Activated B cell treated with CpG ODN at 0.5 μM for 24 hours (primary cell): ENCODE data around the gene EREG. TPM values are rescaled to one million over a fixed set of nuclear protein-coding genes. Genes with fewer than 3 reads are reported as not detected.
A peak's percentile ranks its signal among the peaks of the same experiment; 100 is the strongest.

Experiments used
- ATAC-seq: fragments of 200-7000 bp; cut with Tn5 transposase; one replicate; pipeline ENCODE4 v1.10.0; 2021; ENCODE audit warnings: low read depth, mild to moderate bottlenecking, moderate library complexity
- CTCF ChIA-PET: fragments of 350-600 bp; sonication (Branson Sonifier 250); formaldehyde crosslinking; loops from one replicate; lab custom pipeline; 2021; ENCODE audit warnings: antibody characterized with exemption; lab: Charles Lee
- POLR2A ChIA-PET: fragments of 350-600 bp; sonication (Branson Sonifier 250); formaldehyde crosslinking; loops from one replicate; lab custom pipeline; 2021; ENCODE audit warnings: antibody characterized with exemption; lab: Charles Lee
- DNase-seq: peaks from one replicate; pipeline ENCODE4 v3.0.0; 2022
- H3K27ac Mint-ChIP-seq: one replicate; pipeline ENCODE4 v1.8.0; 2020; ENCODE audit warnings: mixed read lengths
- H3K27me3 Mint-ChIP-seq: one replicate; pipeline ENCODE4 v1.8.0; 2021; ENCODE audit warnings: mixed read lengths
- H3K36me3 Mint-ChIP-seq: one replicate; pipeline ENCODE4 v1.8.0; 2021; ENCODE audit warnings: low read depth, mixed read lengths
- H3K4me1 Mint-ChIP-seq: one replicate; pipeline ENCODE4 v1.8.0; 2021; ENCODE audit warnings: mixed read lengths
- H3K4me3 Mint-ChIP-seq: one replicate; pipeline ENCODE4 v1.8.0; 2020; ENCODE audit warnings: mild to moderate bottlenecking, mixed read lengths
- H3K9me3 Mint-ChIP-seq: one replicate; pipeline ENCODE4 v1.8.0; 2020; ENCODE audit warnings: mixed read lengths
- intact Hi-C: fragments of 100-400 bp; cut with micrococcal nuclease; formaldehyde crosslinking; loops from one replicate; pipeline ENCODE4 v1.15.1; 2024
- total RNA-seq: library from RNA; stranded (reverse); gene quantifications from 2 replicates; pipeline ENCODE4 v1.2.3, GENCODE V29; 2022
- TF ChIP-seq, protein P1 (sequence below): fragments of 200-600 bp; IDR thresholded peaks from one replicate; pipeline ENCODE4 v1.8.0; 2022; ENCODE audit warnings: antibody characterized with exemption, mild to moderate bottlenecking

EREG gene
- total RNA-seq, 1 donor from 2014 or later, result not detected

DNA sequence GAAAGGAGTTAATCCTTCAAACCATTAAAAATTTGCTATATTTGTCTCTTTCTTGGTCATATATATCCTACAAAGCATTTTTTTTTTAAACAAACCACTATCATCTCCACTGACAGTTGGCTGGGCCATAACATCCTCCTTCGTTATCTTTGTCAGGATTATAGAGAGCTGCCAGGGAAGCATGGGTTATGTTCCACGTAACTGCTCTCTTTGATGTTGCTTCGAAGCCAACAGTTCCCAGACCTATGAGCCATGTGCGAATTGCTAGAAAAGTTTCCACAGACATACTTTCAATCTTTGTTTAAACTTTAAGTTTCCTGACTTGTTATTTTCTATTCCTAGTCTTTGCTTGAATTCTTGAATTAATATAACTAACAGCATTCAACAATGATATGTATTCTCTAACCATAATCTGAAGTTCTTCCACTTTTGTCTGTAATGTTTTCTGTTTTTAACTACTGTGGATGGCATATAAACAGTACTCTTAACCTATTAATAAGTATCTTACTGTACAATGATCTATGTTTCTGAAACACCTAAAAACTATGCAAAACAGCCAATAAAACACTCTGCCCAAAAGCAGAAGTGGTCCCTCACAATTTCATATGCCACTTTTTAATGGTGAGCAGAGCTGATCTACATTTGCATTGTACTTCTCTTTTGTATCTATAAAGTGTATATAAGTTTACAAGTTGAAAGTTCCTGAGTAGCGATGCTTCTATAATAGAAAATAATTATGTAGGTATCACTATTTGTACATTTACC lies 37.9 kb downstream of the EREG start:
- Mint-ChIP-seq H3K27ac (peak overlapping the region; percentile 76), H3K27me3 (no peaks in the 10 kb centered on the region), H3K4me3 (peak overlapping the region; percentile 20), H3K9me3 (no peaks in the 10 kb centered on the region), H3K4me1 (peaks cover 22% of the 10 kb centered on the region), H3K36me3 (peaks cover 4% of the 10 kb centered on the region)
- CTCF ChIA-PET, result interaction anchor here (0.8 to 1.3 kb wide), 3 partner anchors 26 to 174 kb away, joined by 3 to 4 read pairs (median 4); partner anchors contain the start of gene AREG
- intact Hi-C loops, result loop anchor here (1.0 kb wide), 1 partner anchor 42 kb away; the partner anchor contains the start of gene AREG
- ATAC-seq (peak; percentile 86), DNase-seq (no peak)
- TF ChIP-seq, protein P1, sequence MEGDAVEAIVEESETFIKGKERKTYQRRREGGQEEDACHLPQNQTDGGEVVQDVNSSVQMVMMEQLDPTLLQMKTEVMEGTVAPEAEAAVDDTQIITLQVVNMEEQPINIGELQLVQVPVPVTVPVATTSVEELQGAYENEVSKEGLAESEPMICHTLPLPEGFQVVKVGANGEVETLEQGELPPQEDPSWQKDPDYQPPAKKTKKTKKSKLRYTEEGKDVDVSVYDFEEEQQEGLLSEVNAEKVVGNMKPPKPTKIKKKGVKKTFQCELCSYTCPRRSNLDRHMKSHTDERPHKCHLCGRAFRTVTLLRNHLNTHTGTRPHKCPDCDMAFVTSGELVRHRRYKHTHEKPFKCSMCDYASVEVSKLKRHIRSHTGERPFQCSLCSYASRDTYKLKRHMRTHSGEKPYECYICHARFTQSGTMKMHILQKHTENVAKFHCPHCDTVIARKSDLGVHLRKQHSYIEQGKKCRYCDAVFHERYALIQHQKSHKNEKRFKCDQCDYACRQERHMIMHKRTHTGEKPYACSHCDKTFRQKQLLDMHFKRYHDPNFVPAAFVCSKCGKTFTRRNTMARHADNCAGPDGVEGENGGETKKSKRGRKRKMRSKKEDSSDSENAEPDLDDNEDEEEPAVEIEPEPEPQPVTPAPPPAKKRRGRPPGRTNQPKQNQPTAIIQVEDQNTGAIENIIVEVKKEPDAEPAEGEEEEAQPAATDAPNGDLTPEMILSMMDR, result no peak
- POLR2A ChIA-PET, result interaction anchor here (3.1 kb wide), 1 partner anchor 42 kb away, joined by 11 read pairs; the partner anchor contains the start of gene AREG

DNA sequence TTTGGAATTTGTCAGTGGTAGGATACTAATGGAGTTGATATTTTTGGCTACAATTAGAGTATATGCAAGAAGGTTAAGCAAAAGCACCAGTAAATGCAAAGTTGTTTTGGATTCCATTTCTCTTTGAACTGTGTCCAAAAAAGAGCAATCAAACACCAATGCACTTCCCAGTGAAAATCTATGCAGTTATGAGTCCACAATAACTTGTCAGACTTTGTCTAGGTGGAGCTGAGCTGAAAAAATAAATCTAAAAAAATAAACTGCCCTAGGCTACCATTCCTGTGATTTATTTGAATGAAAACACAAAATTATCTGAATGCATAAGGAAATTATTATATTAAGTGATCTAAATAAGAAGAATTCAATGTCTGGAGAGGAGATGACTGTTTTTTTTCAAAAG lies 42.9 kb downstream of the EREG start:
- intact Hi-C loops, result no loop called here
- POLR2A ChIA-PET, result no interaction called here
- no peaks in the 10 kb centered on the region for H3K36me3 Mint-ChIP-seq
- DNase-seq (no peak), ATAC-seq (no peak)
- no peak overlapping the region for H3K4me3 Mint-ChIP-seq
- no peaks in the 10 kb centered on the region for H3K27me3 Mint-ChIP-seq
- H3K27ac Mint-ChIP-seq, result no peak overlapping the region
- H3K4me1 Mint-ChIP-seq, result peaks cover 8% of the 10 kb centered on the region
- H3K9me3 Mint-ChIP-seq, result no peaks in the 10 kb centered on the region
- CTCF ChIA-PET, result no interaction called here
- TF ChIP-seq, protein P1, result no peak

DNA sequence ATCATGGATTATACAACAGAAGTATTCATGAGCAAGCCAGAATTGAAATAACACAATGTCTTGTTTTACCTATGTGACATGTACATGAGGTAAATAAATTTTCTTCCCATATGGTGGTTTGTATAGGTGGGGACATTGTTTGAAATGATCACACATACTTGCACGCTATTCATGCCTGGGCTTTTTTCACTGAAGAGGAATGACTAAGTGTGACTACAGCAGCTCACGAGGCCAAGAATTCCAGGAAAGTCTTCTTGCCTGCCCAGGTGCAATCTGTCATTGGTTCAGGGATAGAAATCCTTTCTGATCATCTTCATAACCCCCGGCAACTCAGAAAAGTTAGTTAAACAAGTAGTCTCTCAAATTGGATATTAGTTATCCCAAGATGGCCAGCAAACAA lies 43.7 kb downstream of the EREG start:
- H3K4me1 Mint-ChIP-seq, result peaks cover under 1% of the 10 kb centered on the region
- TF ChIP-seq, protein P1, result no peak
- no peaks in the 10 kb centered on the region for H3K27me3 Mint-ChIP-seq
- no peak overlapping the region for H3K4me3 Mint-ChIP-seq
- H3K27ac Mint-ChIP-seq, result no peak overlapping the region
- POLR2A ChIA-PET, result no interaction called here
- intact Hi-C loops, result no loop called here
- no peaks in the 10 kb centered on the region for H3K9me3 Mint-ChIP-seq
- ATAC-seq (no peak), DNase-seq (no peak)
- no peaks in the 10 kb centered on the region for H3K36me3 Mint-ChIP-seq
- CTCF ChIA-PET, result no interaction called here

DNA sequence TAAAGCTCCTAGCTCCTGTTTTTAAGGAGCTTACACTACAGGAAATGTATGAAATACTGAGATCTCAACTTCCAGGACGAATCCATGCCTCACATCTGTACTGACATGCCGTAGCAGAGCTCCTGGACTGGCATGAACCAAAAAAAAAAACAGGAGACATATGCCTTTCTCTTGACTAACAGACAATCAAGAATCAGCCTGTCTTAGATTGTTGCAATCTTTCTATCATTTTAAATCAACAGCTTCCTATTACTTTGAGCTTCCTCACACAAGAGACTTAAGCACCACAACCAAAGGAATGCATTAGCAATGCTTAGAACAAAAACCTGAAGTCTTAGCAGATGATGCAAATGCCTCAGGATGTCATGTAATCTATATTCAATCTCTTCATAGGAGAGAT lies 45.3 kb downstream of the EREG start:
- POLR2A ChIA-PET, result interaction anchor here (0.6 kb wide), 1 partner anchor 38 kb away, joined by 3 read pairs; no protein-coding TSS in a partner anchor
- Mint-ChIP-seq H3K36me3 (no peaks in the 10 kb centered on the region), H3K4me3 (no peak overlapping the region), H3K27me3 (peaks cover 3% of the 10 kb centered on the region), H3K9me3 (no peaks in the 10 kb centered on the region), H3K4me1 (no peaks in the 10 kb centered on the region), H3K27ac (no peak overlapping the region)
- DNase-seq, result no peak
- ATAC-seq, result no peak
- TF ChIP-seq, protein P1, result no peak
- CTCF ChIA-PET, result no interaction called here
- intact Hi-C loops, result no loop called here

DNA sequence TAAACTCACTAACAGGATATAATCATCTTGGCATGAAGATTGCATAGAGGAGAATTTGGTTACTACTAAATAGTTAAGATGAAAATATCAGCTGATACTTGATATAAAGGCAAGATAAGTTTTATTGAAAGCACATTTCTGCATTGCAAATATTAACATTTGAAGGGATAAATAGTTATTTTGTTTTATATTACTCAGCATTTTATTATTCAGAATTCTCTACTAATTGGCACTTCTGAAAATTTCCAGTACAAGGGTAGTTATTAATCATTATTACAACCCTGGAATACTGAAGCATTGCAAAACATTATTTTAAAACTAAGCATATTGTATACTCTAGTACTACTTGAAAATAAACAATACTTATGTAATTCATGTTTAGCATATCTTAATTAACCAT lies 47.3 kb downstream of the EREG start:
- no peaks in the 10 kb centered on the region for H3K4me1 Mint-ChIP-seq
- no peak overlapping the region for H3K27ac Mint-ChIP-seq
- H3K4me3 Mint-ChIP-seq, result no peak overlapping the region
- ChIA-PET POLR2A (no interaction called here), CTCF (no interaction called here)
- H3K36me3 Mint-ChIP-seq, result no peaks in the 10 kb centered on the region
- TF ChIP-seq, protein P1, result no peak
- no peaks in the 10 kb centered on the region for H3K9me3 Mint-ChIP-seq
- peaks cover 5% of the 10 kb centered on the region for H3K27me3 Mint-ChIP-seq
- ATAC-seq, result no peak
- no peak for DNase-seq
- intact Hi-C loops, result no loop called here
